ENCODE results near the gene EPHA3. TPM values are rescaled to one million over a fixed set of nuclear protein-coding genes. Genes with fewer than 3 reads are reported as not detected.

EPHA3 gene
- total and polyA plus RNA-seq, 2 donors from 2014 or later: 0.19 to 6.5 TPM

- Histone ChIP-seq H3K36me3 (ENCODE audit: control insufficient read depth in 2 of 3, insufficient read depth in 3 of 3, low read length in 3 of 3) (no peaks in the 10 kb centered on the region), H3K27me3 (ENCODE audit: control insufficient read depth, insufficient read depth, low read length) (no peaks in the 10 kb centered on the region), H3K27ac (ENCODE audit: low read depth in 2 of 2, low read length in 2 of 2) (no peak overlapping the region), H3K4me1 (ENCODE audit: control insufficient read depth in 2 of 3, insufficient read depth in 2 of 3, low read depth in 1 of 3, low read length in 3 of 3) (no peaks in the 10 kb centered on the region), H3K9me3 (ENCODE audit: control insufficient read depth in 2 of 3, insufficient read depth in 1 of 3, low read length in 3 of 3) (no peaks in the 10 kb centered on the region), H3K4me3 (ENCODE audit: low read length in 3 of 3) (no peak overlapping the region), H3K9ac (ENCODE audit: low read length in 3 of 3) (no peak overlapping the region)
- intact Hi-C loops (cut with DNase I): no loop called here
- peak in 1 of 5 donors; percentile 18 for DNase-seq
- no peak for TF ChIP-seq CTCF (IDR thresholded peaks at IDR 0.05; ENCODE audit: borderline replicate concordance, extremely low read depth, insufficient read depth)
- FAIRE-seq: no peak
Measured at GRCh38 chr3:89256395-89256794, 149.0 kb downstream of the EPHA3 start.

GRCh38 chr3:89256882-89257281, 149.5 kb downstream of the EPHA3 start:
- no peak overlapping the region for H3K9ac ChIP-seq (ENCODE audit: low read length in 3 of 3)
- FAIRE-seq (no peak), DNase-seq (no peak)
- H3K27me3 ChIP-seq (ENCODE audit: control insufficient read depth, insufficient read depth, low read length): no peaks in the 10 kb centered on the region
- no peak overlapping the region for H3K4me3 ChIP-seq (ENCODE audit: low read length in 3 of 3)
- no peak overlapping the region for H3K27ac ChIP-seq (ENCODE audit: low read depth in 2 of 2, low read length in 2 of 2)
- no peaks in the 10 kb centered on the region for H3K4me1 ChIP-seq (ENCODE audit: control insufficient read depth in 2 of 3, insufficient read depth in 2 of 3, low read depth in 1 of 3, low read length in 3 of 3)
- TF ChIP-seq CTCF (IDR thresholded peaks at IDR 0.05; ENCODE audit: borderline replicate concordance, extremely low read depth, insufficient read depth): no peak
- no peaks in the 10 kb centered on the region for H3K9me3 ChIP-seq (ENCODE audit: control insufficient read depth in 2 of 3, insufficient read depth in 1 of 3, low read length in 3 of 3)
- intact Hi-C loops (cut with DNase I): no loop called here
- no peaks in the 10 kb centered on the region for H3K36me3 ChIP-seq (ENCODE audit: control insufficient read depth in 2 of 3, insufficient read depth in 3 of 3, low read length in 3 of 3)

DNA sequence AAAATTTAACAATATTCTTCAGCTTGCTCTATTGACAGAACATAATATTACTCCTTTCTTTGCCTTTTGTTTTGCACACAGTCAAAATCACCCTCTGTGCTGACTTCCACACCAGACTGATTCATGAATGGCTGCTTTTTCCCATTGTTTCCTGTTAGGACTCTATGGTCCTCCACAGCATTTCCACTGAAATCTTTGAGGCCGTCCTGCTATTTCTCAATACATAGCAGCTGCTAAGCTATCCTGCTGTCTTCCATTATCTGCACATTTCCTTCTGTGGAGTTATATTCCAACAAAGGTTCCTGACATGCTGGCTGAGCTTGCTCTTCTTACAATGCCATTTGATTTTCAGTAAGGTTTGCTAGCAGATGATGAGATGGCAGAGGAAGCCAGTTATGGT, 153.3 kb downstream of the EPHA3 start:
- Histone ChIP-seq H3K9ac (ENCODE audit: low read length in 3 of 3) (no peak overlapping the region), H3K27ac (ENCODE audit: low read depth in 2 of 2, low read length in 2 of 2) (no peak overlapping the region), H3K36me3 (ENCODE audit: control insufficient read depth in 2 of 3, insufficient read depth in 3 of 3, low read length in 3 of 3) (no peaks in the 10 kb centered on the region), H3K4me1 (ENCODE audit: control insufficient read depth in 2 of 3, insufficient read depth in 2 of 3, low read depth in 1 of 3, low read length in 3 of 3) (no peaks in the 10 kb centered on the region), H3K9me3 (ENCODE audit: control insufficient read depth in 2 of 3, insufficient read depth in 1 of 3, low read length in 3 of 3) (no peaks in the 10 kb centered on the region), H3K27me3 (ENCODE audit: control insufficient read depth, insufficient read depth, low read length) (no peaks in the 10 kb centered on the region), H3K4me3 (ENCODE audit: low read length in 3 of 3) (no peak overlapping the region)
- DNase-seq: no peak
- no peak for TF ChIP-seq CTCF (IDR thresholded peaks at IDR 0.05; ENCODE audit: borderline replicate concordance, extremely low read depth, insufficient read depth)
- intact Hi-C loops (cut with DNase I): no loop called here
- no peak for FAIRE-seq

- no peak for DNase-seq
- TF ChIP-seq CTCF (IDR thresholded peaks at IDR 0.05; ENCODE audit: borderline replicate concordance, extremely low read depth, insufficient read depth): no peak
Measured at GRCh38 chr3:89261673-89262072, 154.3 kb downstream of the EPHA3 start.

More at GRCh38 chr3:89261673-89262072, 154.3 kb downstream of the EPHA3 start:
- no peak overlapping the region for H3K4me3 ChIP-seq (ENCODE audit: low read length in 3 of 3)
- H3K27me3 ChIP-seq (ENCODE audit: control insufficient read depth, insufficient read depth, low read length): no peaks in the 10 kb centered on the region
- no peaks in the 10 kb centered on the region for H3K9me3 ChIP-seq (ENCODE audit: control insufficient read depth in 2 of 3, insufficient read depth in 1 of 3, low read length in 3 of 3)
- H3K27ac ChIP-seq (ENCODE audit: low read depth in 2 of 2, low read length in 2 of 2): no peak overlapping the region
- no peaks in the 10 kb centered on the region for H3K36me3 ChIP-seq (ENCODE audit: control insufficient read depth in 2 of 3, insufficient read depth in 3 of 3, low read length in 3 of 3)
- FAIRE-seq: no peak
- intact Hi-C loops (cut with DNase I): no loop called here
- H3K4me1 ChIP-seq (ENCODE audit: control insufficient read depth in 2 of 3, insufficient read depth in 2 of 3, low read depth in 1 of 3, low read length in 3 of 3): no peaks in the 10 kb centered on the region
- H3K9ac ChIP-seq (ENCODE audit: low read length in 3 of 3): no peak overlapping the region

Data from kidney (tissue), 14 donors.